ENCODE results near the gene TTN. TPM values are rescaled to one million over a fixed set of nuclear protein-coding genes. Genes with fewer than 3 reads are reported as not detected.
A peak's percentile ranks its signal among the peaks of the same experiment; 100 is the strongest.

The TTN gene
- total and polyA plus RNA-seq, 2 donors (not counting 1 experiment from before 2014, with no cell fraction given) = 0.14 to 0.33 TPM

DNA sequence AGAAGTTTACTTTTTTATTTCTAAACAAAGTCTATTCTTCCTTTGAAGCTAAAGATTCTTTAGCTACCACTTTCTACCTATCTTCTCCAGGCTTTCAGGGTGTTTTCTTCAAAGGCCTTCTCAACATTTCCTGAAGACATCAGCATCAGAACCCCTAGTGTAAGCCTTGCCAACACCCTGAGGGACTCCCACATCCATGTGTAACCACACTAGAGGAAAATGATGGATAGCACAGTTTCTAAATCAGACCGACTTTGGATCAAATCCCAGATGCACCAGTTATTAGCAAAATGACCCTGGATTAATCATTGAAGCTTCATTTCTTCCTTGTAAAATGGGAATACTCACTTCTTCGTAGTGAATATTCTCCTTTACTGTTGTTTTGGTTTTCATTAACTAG lies 4.7 kb upstream of the TTN start:
- H4K20me1 ChIP-seq (ENCODE audit: control insufficient read depth, extremely low read depth, insufficient read depth, low read length) = no peaks in the 10 kb centered on the region
- H2AFZ ChIP-seq (ENCODE audit: low read length) = no peak overlapping the region
- H3K9ac ChIP-seq (ENCODE audit: insufficient read depth, low read length) = no peak overlapping the region
- DNase-seq (ENCODE audit: low read depth in 2 of 2) = peak; percentile 46 to 70
- no peak overlapping the region for H3K4me2 ChIP-seq (ENCODE audit: extremely low read depth, insufficient read depth, low read length)
- H3K4me1 ChIP-seq (ENCODE audit: control insufficient read depth, extremely low read depth, insufficient read depth, low read length) = no peaks in the 10 kb centered on the region
- no peaks in the 10 kb centered on the region for H3K27me3 ChIP-seq (ENCODE audit: control insufficient read depth, insufficient read depth, low read length)
- H3K9me3 ChIP-seq (ENCODE audit: control insufficient read depth, insufficient read depth, low read depth, low read length) = no peaks in the 10 kb centered on the region
- no peak overlapping the region for H3K4me3 ChIP-seq (replicated peaks in 1 of 4; ENCODE audit: control extremely low read depth in 1 of 4, insufficient read depth in 1 of 4, low read depth in 3 of 4, low read length in 4 of 4)
- H3K27ac ChIP-seq (ENCODE audit: insufficient read depth, low read length) = no peak overlapping the region
- no peaks in the 10 kb centered on the region for H3K36me3 ChIP-seq (ENCODE audit: control insufficient read depth, insufficient read depth, low read length)
- no peaks in the 10 kb centered on the region for H3K79me2 ChIP-seq (ENCODE audit: control insufficient read depth, insufficient read depth, low read length)
- TF ChIP-seq, protein P1, sequence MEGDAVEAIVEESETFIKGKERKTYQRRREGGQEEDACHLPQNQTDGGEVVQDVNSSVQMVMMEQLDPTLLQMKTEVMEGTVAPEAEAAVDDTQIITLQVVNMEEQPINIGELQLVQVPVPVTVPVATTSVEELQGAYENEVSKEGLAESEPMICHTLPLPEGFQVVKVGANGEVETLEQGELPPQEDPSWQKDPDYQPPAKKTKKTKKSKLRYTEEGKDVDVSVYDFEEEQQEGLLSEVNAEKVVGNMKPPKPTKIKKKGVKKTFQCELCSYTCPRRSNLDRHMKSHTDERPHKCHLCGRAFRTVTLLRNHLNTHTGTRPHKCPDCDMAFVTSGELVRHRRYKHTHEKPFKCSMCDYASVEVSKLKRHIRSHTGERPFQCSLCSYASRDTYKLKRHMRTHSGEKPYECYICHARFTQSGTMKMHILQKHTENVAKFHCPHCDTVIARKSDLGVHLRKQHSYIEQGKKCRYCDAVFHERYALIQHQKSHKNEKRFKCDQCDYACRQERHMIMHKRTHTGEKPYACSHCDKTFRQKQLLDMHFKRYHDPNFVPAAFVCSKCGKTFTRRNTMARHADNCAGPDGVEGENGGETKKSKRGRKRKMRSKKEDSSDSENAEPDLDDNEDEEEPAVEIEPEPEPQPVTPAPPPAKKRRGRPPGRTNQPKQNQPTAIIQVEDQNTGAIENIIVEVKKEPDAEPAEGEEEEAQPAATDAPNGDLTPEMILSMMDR (conservative IDR thresholded peaks at IDR 0.05 in 1 of 2, IDR thresholded peaks at IDR 0.05 in 1 of 2; ENCODE audit: low read depth in 1 of 2, low read length in 2 of 2) = no peak
- no peak for TF ChIP-seq EZH2 (IDR thresholded peaks at IDR 0.05; ENCODE audit: low read length, missing control alignments)

DNA sequence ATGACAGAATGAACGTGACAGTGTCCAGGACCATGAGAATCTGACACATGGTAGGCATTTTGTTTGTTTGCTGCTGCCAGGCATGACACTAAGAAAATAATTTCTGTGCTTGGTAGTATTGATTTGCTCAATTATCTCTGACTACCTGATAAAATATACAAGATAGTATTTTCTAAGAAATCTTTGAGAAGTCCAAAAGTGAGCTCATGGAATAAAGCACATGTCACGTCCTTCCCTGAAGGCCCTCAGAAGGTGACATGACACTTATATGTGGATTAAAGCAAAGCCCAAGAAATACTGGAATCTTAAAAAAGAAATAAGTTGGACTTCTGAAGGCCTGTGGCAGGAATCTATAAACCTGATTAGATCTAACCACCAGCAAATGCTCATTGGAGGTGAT lies 3.8 kb upstream of the TTN start:
- H3K4me2 ChIP-seq (ENCODE audit: extremely low read depth, insufficient read depth, low read length) = no peak overlapping the region
- H3K27ac ChIP-seq (ENCODE audit: insufficient read depth, low read length) = no peak overlapping the region
- H3K27me3 ChIP-seq (ENCODE audit: control insufficient read depth, insufficient read depth, low read length) = no peaks in the 10 kb centered on the region
- no peaks in the 10 kb centered on the region for H3K9me3 ChIP-seq (ENCODE audit: control insufficient read depth, insufficient read depth, low read depth, low read length)
- no peak for DNase-seq (ENCODE audit: low read depth in 2 of 2)
- TF ChIP-seq, protein P1 (conservative IDR thresholded peaks at IDR 0.05 in 1 of 2, IDR thresholded peaks at IDR 0.05 in 1 of 2; ENCODE audit: low read depth in 1 of 2, low read length in 2 of 2) = no peak
- TF ChIP-seq EZH2 (IDR thresholded peaks at IDR 0.05; ENCODE audit: low read length, missing control alignments) = no peak
- no peaks in the 10 kb centered on the region for H3K79me2 ChIP-seq (ENCODE audit: control insufficient read depth, insufficient read depth, low read length)
- no peaks in the 10 kb centered on the region for H4K20me1 ChIP-seq (ENCODE audit: control insufficient read depth, extremely low read depth, insufficient read depth, low read length)
- no peaks in the 10 kb centered on the region for H3K4me1 ChIP-seq (ENCODE audit: control insufficient read depth, extremely low read depth, insufficient read depth, low read length)
- H3K36me3 ChIP-seq (ENCODE audit: control insufficient read depth, insufficient read depth, low read length) = no peaks in the 10 kb centered on the region
- H2AFZ ChIP-seq (ENCODE audit: low read length) = no peak overlapping the region
- H3K9ac ChIP-seq (ENCODE audit: insufficient read depth, low read length) = no peak overlapping the region
- no peak overlapping the region for H3K4me3 ChIP-seq (replicated peaks in 1 of 4; ENCODE audit: control extremely low read depth in 1 of 4, insufficient read depth in 1 of 4, low read depth in 3 of 4, low read length in 4 of 4)

DNA sequence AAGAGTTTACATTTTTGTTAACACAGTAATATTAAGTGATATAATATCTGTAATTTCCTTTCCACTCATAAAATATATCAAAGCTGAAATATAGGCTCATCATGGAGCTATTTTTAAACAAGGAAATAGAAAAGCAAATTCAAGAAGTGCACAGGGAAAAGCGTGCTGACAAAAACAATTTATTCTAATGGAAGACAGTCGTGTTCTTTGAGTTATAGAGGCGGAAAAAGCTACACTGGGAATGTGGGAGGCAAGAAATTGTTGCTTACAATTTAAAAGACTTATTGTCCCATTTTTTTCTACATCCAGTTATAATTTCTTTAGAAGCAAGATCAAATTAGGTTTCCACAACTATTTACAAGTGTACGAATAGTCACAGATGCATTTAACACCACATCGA lies 3.2 kb upstream of the TTN start:
- Histone ChIP-seq H3K36me3 (ENCODE audit: control insufficient read depth, insufficient read depth, low read length) (no peaks in the 10 kb centered on the region), H3K4me2 (ENCODE audit: extremely low read depth, insufficient read depth, low read length) (no peak overlapping the region), H3K9ac (ENCODE audit: insufficient read depth, low read length) (no peak overlapping the region), H3K9me3 (ENCODE audit: control insufficient read depth, insufficient read depth, low read depth, low read length) (no peaks in the 10 kb centered on the region), H2AFZ (ENCODE audit: low read length) (no peak overlapping the region), H3K4me3 (replicated peaks in 1 of 4; ENCODE audit: control extremely low read depth in 1 of 4, insufficient read depth in 1 of 4, low read depth in 3 of 4, low read length in 4 of 4) (no peak overlapping the region), H3K79me2 (ENCODE audit: control insufficient read depth, insufficient read depth, low read length) (no peaks in the 10 kb centered on the region), H3K27me3 (ENCODE audit: control insufficient read depth, insufficient read depth, low read length) (no peaks in the 10 kb centered on the region), H3K27ac (ENCODE audit: insufficient read depth, low read length) (no peak overlapping the region), H4K20me1 (ENCODE audit: control insufficient read depth, extremely low read depth, insufficient read depth, low read length) (no peaks in the 10 kb centered on the region), H3K4me1 (ENCODE audit: control insufficient read depth, extremely low read depth, insufficient read depth, low read length) (no peaks in the 10 kb centered on the region)
- TF ChIP-seq EZH2 (IDR thresholded peaks at IDR 0.05; ENCODE audit: low read length, missing control alignments) = no peak
- TF ChIP-seq, protein P1 (conservative IDR thresholded peaks at IDR 0.05 in 1 of 2, IDR thresholded peaks at IDR 0.05 in 1 of 2; ENCODE audit: low read depth in 1 of 2, low read length in 2 of 2) = no peak
- DNase-seq (ENCODE audit: low read depth in 2 of 2) = no peak

Data from fibroblast of lung (primary cell).